Activated CD4-positive, alpha-beta T cell treated with anti-CD3 and anti-CD28 coated beads for 24 hours (primary cell): Measurements from ENCODE around the gene CCL14.
"Not testable (repeated sequence)": the region's sequence is repeated elsewhere in the genome, so short reads cannot be mapped to it uniquely, and the experiment has no call there.

Experiments
- DNase-seq, 2 donors: peaks; one replicate each; pipeline ENCODE4 v3.0.0-alpha.2; 2020; ENCODE audit warnings: low read depth in 2 of 2

The CCL14 gene

GRCh38 chr17:35986643-35987042 lies at the start of gene CCL14:
TSS of gene CCL14 (minus strand) at chr17:35986729. CDS start at chr17:35986649, 80 bp downstream.
- no peak for DNase-seq

GRCh38 chr17:36036235-36036634 lies 49.7 kb upstream of the CCL14 start:
- no peak for DNase-seq

- no peak for DNase-seq
Measured at GRCh38 chr17:36034127-36034526, 47.6 kb upstream of the CCL14 start.

- DNase-seq: no peak
Measured at GRCh38 chr17:36030956-36031355, 44.4 kb upstream of the CCL14 start.

GRCh38 chr17:36027761-36028160 lies 41.2 kb upstream of the CCL14 start:
- no peak for DNase-seq

GRCh38 chr17:36024106-36024869 lies 37.8 kb upstream of the CCL14 start:
- no peak for DNase-seq

GRCh38 chr17:36019423-36019822 lies 32.9 kb upstream of the CCL14 start:
- DNase-seq: no peak

- DNase-seq: no peak
Measured at GRCh38 chr17:36017799-36018198, 31.3 kb upstream of the CCL14 start, which contains the start of gene CCL23. TSS of gene CCL23 (minus strand) at chr17:36017972. CDS start at chr17:36017897, 75 bp downstream.

GRCh38 chr17:36016555-36016954 lies 30.0 kb upstream of the CCL14 start:
- no peak for DNase-seq

- DNase-seq: not testable (repeated sequence)
Measured at GRCh38 chr17:36015895-36016294, 29.4 kb upstream of the CCL14 start.

GRCh38 chr17:36014946-36015345 lies 28.4 kb upstream of the CCL14 start:
- DNase-seq: no peak

GRCh38 chr17:36011201-36011600 lies 24.7 kb upstream of the CCL14 start:
- DNase-seq: no peak

- no peak for DNase-seq
Measured at GRCh38 chr17:36008998-36009665, 22.6 kb upstream of the CCL14 start.

- DNase-seq: no peak
Measured at GRCh38 chr17:36004594-36005108, 18.1 kb upstream of the CCL14 start.

- no peak for DNase-seq
Measured at GRCh38 chr17:36002631-36003030, 16.1 kb upstream of the CCL14 start.

GRCh38 chr17:36001862-36002603 lies 15.5 kb upstream of the CCL14 start:
- no peak for DNase-seq

- DNase-seq: no peak
Measured at GRCh38 chr17:36001110-36001771, 14.7 kb upstream of the CCL14 start, which contains the start of gene CCL15. TSS of gene CCL15 (minus strand) at chr17:36001553. CDS start at chr17:36001492, 61 bp downstream.

GRCh38 chr17:36000732-36001109 lies 14.2 kb upstream of the CCL14 start:
- no peak for DNase-seq

GRCh38 chr17:35998756-35999155 lies 12.2 kb upstream of the CCL14 start:
- DNase-seq: no peak

GRCh38 chr17:35998018-35998545 lies 11.6 kb upstream of the CCL14 start:
- no peak for DNase-seq

GRCh38 chr17:35995346-35995745 lies 8.8 kb upstream of the CCL14 start:
- not testable (repeated sequence) for DNase-seq
